Colonic mucosa (tissue), 4 donors: Measurements from ENCODE around the gene FOXP1. TPM values are rescaled to one million over a fixed set of nuclear protein-coding genes. Genes with fewer than 3 reads are reported as not detected.

ENCODE experiments used
- DNase-seq: peaks from one replicate; pipeline ENCODE4 v3.0.0-alpha.2; 2020
- H3K27ac ChIP-seq: fragments of 200-600 bp; one replicate; pipeline ENCODE4 v1.8.0; 2021
- H3K27me3 ChIP-seq: fragments of 200-600 bp; one replicate; pipeline ENCODE4 v1.8.0; 2021
- H3K36me3 ChIP-seq: fragments of 200-600 bp; one replicate; pipeline ENCODE4 v1.8.0; 2021
- H3K4me1 ChIP-seq: fragments of 200-600 bp; one replicate; pipeline ENCODE4 v1.8.0; 2021; ENCODE audit warnings: mild to moderate bottlenecking
- H3K4me3 ChIP-seq: fragments of 200-600 bp; one replicate; pipeline ENCODE4 v1.8.0; 2021
- H3K9ac ChIP-seq, 2 donors: one replicate each; pipeline ENCODE4 v1.7.0; 2013; ENCODE audit warnings: control low read depth in 2 of 2, low read depth in 2 of 2, low read length in 2 of 2
- H3K9me3 ChIP-seq: fragments of 200-600 bp; one replicate; pipeline ENCODE4 v1.8.0; 2021
- intact Hi-C: fragments of 100-400 bp; cut with DNase I; formaldehyde crosslinking; loops from one replicate; pipeline ENCODE4 v1.14.1; 2022
- total RNA-seq, 2 donors: library from RNA; stranded (reverse); fragmentation: NEBNext Ultra II Directional in 1 of 2; extraction: Animal tissue kit (Norgen Biotek cat#: 25700) in 1 of 2; gene quantifications; one replicate each; pipeline ENCODE4 v1.2.1, GENCODE V29; 2021
- TF ChIP-seq, protein P1 (sequence below): fragments of 200-600 bp; IDR thresholded peaks from one replicate; pipeline ENCODE4 v1.8.0; 2022; ENCODE audit warnings: antibody characterized with exemption, mild to moderate bottlenecking
- donor health status: healthy.
- donor health status: DM: no; HTN: no; CAD: no.
- donor health status: DM: no; HTN: no; CAD: no.

FOXP1 gene
- total RNA-seq, 2 donors from 2014 or later: 127 to 128 TPM

DNA sequence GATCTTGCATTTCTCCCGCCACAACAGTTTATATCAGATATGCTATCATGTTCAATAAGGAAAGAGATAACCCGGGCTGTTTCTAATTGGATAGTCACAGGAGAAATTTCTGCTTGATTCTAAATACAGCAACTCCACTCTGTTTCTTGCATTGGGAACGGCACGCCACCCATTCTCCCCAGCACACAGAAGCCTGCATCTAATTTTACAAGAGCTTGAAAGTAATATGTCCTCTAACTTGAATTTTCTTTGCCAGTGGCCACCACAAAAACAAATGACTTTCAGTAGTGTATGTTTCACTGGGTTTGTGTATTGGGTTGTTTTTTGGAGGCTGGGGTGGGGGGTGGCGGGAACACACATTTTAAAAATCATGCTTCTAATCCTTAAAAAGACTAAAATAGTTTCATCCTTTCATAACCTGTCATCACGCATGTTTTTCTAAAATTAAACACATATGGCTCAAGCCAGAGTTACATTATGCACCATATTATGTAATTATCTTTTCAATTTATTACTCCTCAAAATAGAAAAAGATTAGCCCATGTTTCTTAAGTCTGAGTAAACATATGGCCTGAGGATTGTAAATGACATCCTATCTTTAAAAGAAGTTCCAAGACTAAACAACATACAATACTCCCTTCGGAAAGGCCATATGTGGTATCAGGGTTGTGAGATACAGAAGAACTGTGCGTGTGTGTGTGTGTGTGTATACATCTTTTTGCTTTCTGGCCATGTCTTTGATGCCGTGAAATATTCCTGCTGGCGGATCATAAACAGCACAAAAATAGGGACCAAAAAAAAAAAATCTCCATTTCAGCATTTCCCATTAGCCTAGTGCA, 176.3 kb downstream of the FOXP1 start:
- no peaks in the 10 kb centered on the region for H3K27me3 ChIP-seq
- H3K27ac ChIP-seq: no peak overlapping the region
- H3K9me3 ChIP-seq: no peaks in the 10 kb centered on the region
- intact Hi-C loops: no loop called here
- no peaks in the 10 kb centered on the region for H3K36me3 ChIP-seq
- no peaks in the 10 kb centered on the region for H3K4me1 ChIP-seq
- DNase-seq: no peak
- no peak overlapping the region for H3K4me3 ChIP-seq
- no peak overlapping the region for H3K9ac ChIP-seq
- TF ChIP-seq, protein P1, sequence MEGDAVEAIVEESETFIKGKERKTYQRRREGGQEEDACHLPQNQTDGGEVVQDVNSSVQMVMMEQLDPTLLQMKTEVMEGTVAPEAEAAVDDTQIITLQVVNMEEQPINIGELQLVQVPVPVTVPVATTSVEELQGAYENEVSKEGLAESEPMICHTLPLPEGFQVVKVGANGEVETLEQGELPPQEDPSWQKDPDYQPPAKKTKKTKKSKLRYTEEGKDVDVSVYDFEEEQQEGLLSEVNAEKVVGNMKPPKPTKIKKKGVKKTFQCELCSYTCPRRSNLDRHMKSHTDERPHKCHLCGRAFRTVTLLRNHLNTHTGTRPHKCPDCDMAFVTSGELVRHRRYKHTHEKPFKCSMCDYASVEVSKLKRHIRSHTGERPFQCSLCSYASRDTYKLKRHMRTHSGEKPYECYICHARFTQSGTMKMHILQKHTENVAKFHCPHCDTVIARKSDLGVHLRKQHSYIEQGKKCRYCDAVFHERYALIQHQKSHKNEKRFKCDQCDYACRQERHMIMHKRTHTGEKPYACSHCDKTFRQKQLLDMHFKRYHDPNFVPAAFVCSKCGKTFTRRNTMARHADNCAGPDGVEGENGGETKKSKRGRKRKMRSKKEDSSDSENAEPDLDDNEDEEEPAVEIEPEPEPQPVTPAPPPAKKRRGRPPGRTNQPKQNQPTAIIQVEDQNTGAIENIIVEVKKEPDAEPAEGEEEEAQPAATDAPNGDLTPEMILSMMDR: no peak

DNA sequence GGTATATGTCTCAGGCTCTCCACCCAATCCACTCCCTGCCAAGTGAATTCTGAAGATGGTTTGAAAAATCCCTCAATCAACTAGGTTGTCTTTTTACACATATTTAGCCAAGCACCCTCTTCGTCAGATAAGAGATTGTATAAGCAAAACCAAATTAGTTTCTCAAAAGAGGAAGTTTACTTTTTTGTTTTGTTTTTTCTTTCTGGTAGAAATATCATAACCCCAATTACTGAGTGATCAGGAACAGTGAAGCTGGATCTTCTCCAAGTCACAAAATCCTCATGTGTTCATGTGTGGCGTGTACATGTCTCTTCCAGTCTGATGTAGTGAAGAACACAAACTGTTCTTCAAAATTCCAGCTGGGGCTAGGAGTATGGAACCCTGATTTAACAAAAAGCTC, 180.6 kb downstream of the FOXP1 start:
- Histone ChIP-seq H3K9me3 (no peaks in the 10 kb centered on the region), H3K36me3 (no peaks in the 10 kb centered on the region), H3K27me3 (no peaks in the 10 kb centered on the region), H3K9ac (no peak overlapping the region), H3K4me1 (peaks cover 4% of the 10 kb centered on the region), H3K27ac (no peak overlapping the region), H3K4me3 (no peak overlapping the region)
- no peak for DNase-seq
- TF ChIP-seq, protein P1: no peak
- intact Hi-C loops: no loop called here

DNA sequence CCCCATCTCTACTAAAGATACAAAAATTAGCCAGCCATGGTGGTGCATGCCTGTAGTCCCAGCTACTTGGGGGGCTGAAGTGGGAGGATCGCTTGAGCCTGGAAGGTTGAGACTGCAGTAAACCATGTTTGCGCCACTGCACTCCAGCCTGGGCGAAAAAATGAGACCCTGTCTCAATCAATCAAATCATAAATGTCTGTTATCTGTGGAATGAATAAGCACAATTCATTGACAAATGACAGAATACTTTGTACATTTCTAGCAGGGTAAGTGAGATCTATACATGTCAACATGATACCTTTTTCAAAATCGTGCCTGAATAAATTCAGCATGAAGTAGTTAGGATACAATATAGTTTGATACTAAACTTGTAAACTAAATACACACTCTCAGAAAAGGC, 181.2 kb downstream of the FOXP1 start:
- no peaks in the 10 kb centered on the region for H3K36me3 ChIP-seq
- no peaks in the 10 kb centered on the region for H3K27me3 ChIP-seq
- peaks cover 4% of the 10 kb centered on the region for H3K4me1 ChIP-seq
- no peaks in the 10 kb centered on the region for H3K9me3 ChIP-seq
- DNase-seq: no peak
- no peak overlapping the region for H3K9ac ChIP-seq
- intact Hi-C loops: no loop called here
- H3K27ac ChIP-seq: no peak overlapping the region
- no peak overlapping the region for H3K4me3 ChIP-seq
- TF ChIP-seq, protein P1: no peak

DNA sequence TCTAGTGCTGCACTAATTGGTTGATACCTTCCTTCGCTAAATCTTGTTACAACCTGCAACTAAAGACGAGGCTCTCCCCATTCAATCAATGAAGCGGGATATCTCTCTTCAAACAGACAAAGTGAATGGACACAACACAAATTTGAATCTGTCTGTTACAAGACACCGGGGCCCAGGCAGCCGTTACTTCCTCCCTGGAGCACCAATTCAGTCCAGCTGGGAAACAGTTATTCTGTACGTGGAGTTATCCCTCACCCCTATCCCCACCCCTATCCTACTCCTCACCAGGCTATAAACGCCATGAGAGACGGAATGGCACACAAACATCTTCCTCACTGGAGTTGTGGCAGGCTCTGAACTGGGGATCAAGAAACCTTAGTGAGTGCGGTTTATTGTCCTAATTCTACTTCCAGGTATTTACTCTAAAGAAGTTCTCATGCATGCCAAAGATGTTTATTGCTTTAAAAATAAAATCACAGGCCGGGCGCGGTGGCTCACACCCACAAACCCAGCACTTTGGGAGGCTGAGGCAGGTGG, 181.8 kb downstream of the FOXP1 start:
- H3K36me3 ChIP-seq: no peaks in the 10 kb centered on the region
- H3K27ac ChIP-seq: no peak overlapping the region
- no peak overlapping the region for H3K9ac ChIP-seq
- DNase-seq: peak; percentile 35
- TF ChIP-seq, protein P1: no peak
- H3K9me3 ChIP-seq: no peaks in the 10 kb centered on the region
- H3K4me1 ChIP-seq: peaks cover 4% of the 10 kb centered on the region
- intact Hi-C loops: no loop called here
- no peak overlapping the region for H3K4me3 ChIP-seq
- no peaks in the 10 kb centered on the region for H3K27me3 ChIP-seq

DNA sequence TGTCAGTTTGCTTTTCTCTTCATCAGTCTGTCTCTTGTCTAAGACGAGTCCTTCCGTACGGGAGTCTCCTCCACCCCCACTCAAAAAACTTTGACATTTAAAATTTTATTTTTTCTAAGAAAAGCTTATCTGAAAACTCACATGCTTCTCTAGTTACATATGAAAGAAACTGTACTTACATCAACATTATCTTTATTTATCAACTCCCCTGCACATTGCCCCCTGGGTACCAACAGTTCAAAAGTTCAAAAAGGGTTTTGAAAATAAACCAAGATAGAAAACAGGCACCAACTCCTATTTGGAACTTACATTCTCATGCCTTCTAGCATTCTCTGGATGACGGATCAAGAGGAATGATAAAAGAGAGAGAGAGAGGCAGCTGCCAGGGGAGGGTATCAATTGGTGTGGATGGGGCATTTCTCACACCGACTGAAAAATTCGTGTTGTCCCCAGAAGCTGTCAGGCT, 182.5 kb downstream of the FOXP1 start:
- Histone ChIP-seq H3K27ac (no peak overlapping the region), H3K9ac (no peak overlapping the region), H3K4me1 (peaks cover 4% of the 10 kb centered on the region), H3K27me3 (no peaks in the 10 kb centered on the region), H3K9me3 (no peaks in the 10 kb centered on the region), H3K4me3 (no peak overlapping the region), H3K36me3 (no peaks in the 10 kb centered on the region)
- TF ChIP-seq, protein P1: no peak
- DNase-seq: no peak
- intact Hi-C loops: no loop called here
